ENCODE measurements around the gene SCYL3. TPM values are rescaled to one million over a fixed set of nuclear protein-coding genes. Genes with fewer than 3 reads are reported as not detected.

Gene SCYL3
- total RNA-seq, 1 experiment from 2014 or later, result 6.0 TPM

- DNase-seq (ENCODE audit: low spot score), result no peak
Observed at GRCh38 chr1:169899519-169900217, 6.0 kb upstream of the SCYL3 start.

GRCh38 chr1:169896013-169896412, 2.3 kb upstream of the SCYL3 start:
- no peak for DNase-seq (ENCODE audit: low spot score)

GRCh38 chr1:169894424-169895145, 889 bp upstream of the SCYL3 start:
- DNase-seq (ENCODE audit: low spot score), result no peak

- peak; percentile 6 for DNase-seq (ENCODE audit: low spot score)
Observed at GRCh38 chr1:169892927-169893644, 610 bp downstream of the SCYL3 start.

- no peak for DNase-seq (ENCODE audit: low spot score)
Observed at GRCh38 chr1:169892176-169892926, 1.3 kb downstream of the SCYL3 start.

- DNase-seq (ENCODE audit: low spot score), result no peak
Observed at GRCh38 chr1:169891539-169891885, 2.2 kb downstream of the SCYL3 start.

GRCh38 chr1:169890761-169891538, 2.7 kb downstream of the SCYL3 start:
- DNase-seq (ENCODE audit: low spot score), result no peak

- DNase-seq (ENCODE audit: low spot score), result no peak
Observed at GRCh38 chr1:169889871-169890270, 3.8 kb downstream of the SCYL3 start.

GRCh38 chr1:169886931-169887330, 6.8 kb downstream of the SCYL3 start:
- no peak for DNase-seq (ENCODE audit: low spot score)

- DNase-seq (ENCODE audit: low spot score), result no peak
Observed at GRCh38 chr1:169886422-169886821, 7.3 kb downstream of the SCYL3 start.

- DNase-seq (ENCODE audit: low spot score), result no peak
Observed at GRCh38 chr1:169885207-169885606, 8.5 kb downstream of the SCYL3 start.

GRCh38 chr1:169884634-169885033, 9.1 kb downstream of the SCYL3 start:
- DNase-seq (ENCODE audit: low spot score), result no peak

- DNase-seq (ENCODE audit: low spot score), result no peak
Observed at GRCh38 chr1:169882039-169882511, 11.6 kb downstream of the SCYL3 start.

- DNase-seq (ENCODE audit: low spot score), result no peak
Observed at GRCh38 chr1:169879034-169879840, 14.5 kb downstream of the SCYL3 start.

- DNase-seq (ENCODE audit: low spot score), result no peak
Observed at GRCh38 chr1:169878498-169878897, 15.2 kb downstream of the SCYL3 start.

- DNase-seq (ENCODE audit: low spot score), result no peak
Observed at GRCh38 chr1:169877800-169878491, 15.8 kb downstream of the SCYL3 start.

GRCh38 chr1:169874229-169874628, 19.5 kb downstream of the SCYL3 start:
- DNase-seq (ENCODE audit: low spot score), result no peak

- DNase-seq (ENCODE audit: low spot score), result no peak
Observed at GRCh38 chr1:169873582-169874199, 20.0 kb downstream of the SCYL3 start.

GRCh38 chr1:169872906-169873305, 20.8 kb downstream of the SCYL3 start:
- no peak for DNase-seq (ENCODE audit: low spot score)

All from H4 (cell line).